Uterus (tissue), 2 donors: ENCODE measurements around the gene FHAD1.

ENCODE experiments used
- CTCF ChIP-seq, 4 experiments: fragments of 200-600 bp in 2 of 4; fragments of 450-650 bp in 2 of 4; sonication (generic) in 2 of 4; IDR thresholded peaks; one replicate each; pipeline ENCODE4 v1.5.1; 2016 to 2019; ENCODE audit warnings: antibody characterized with exemption in 4 of 4, mild to moderate bottlenecking in 2 of 4, moderate library complexity in 1 of 4
- POLR2A ChIP-seq, 2 donors: fragments of 450-650 bp; IDR thresholded peaks; one replicate each; pipeline ENCODE4 v1.6.1; 2016; ENCODE audit warnings: antibody characterized with exemption in 2 of 2, mild to moderate bottlenecking in 1 of 2, moderate library complexity in 1 of 2

GRCh38 chr1:15311880-15312279 lies 64.9 kb downstream of the FHAD1 start:
- TF ChIP-seq CTCF (IDR thresholded peaks at IDR 0.05) (no peak), POLR2A (IDR thresholded peaks at IDR 0.05) (no peak)
